OCI-LY7 (cell line): ENCODE measurements around the gene CTPS2. TPM values are rescaled to one million over a fixed set of nuclear protein-coding genes. Genes with fewer than 3 reads are reported as not detected.

ENCODE experiments used
- BruUV-seq: library from RNA; stranded (reverse); fragments of 400-500 nt; replicated peaks from 2 replicates; lab custom pipeline; 2021; lab: Mats Ljungman, UMichigan
- CTCF ChIA-PET: fragments of 300-600 bp; sonication (Branson Sonifier 250); formaldehyde crosslinking; loops from one replicate; lab custom pipeline; 2022; ENCODE audit warnings: antibody characterized with exemption; ENCODE audit not compliant: unreplicated experiment; lab: Charles Lee
- POLR2A ChIA-PET: fragments of 300-600 bp; sonication (Branson Sonifier 250); formaldehyde crosslinking; loops from one replicate; lab custom pipeline; 2022; ENCODE audit warnings: antibody characterized with exemption; lab: Charles Lee
- DNase-seq: peaks from one replicate; pipeline ENCODE4 v3.0.0-alpha.2; 2015; ENCODE audit warnings: low spot score
- H2AFZ ChIP-seq: fragments of 200-600 bp; sonication (generic), shearing (Covaris generic); 2 replicates; pipeline ENCODE4 v1.6.1; 2014; ENCODE audit warnings: mild to moderate bottlenecking, antibody characterized with exemption, low read length, moderate library complexity
- H3K27ac ChIP-seq: fragments of 200-600 bp; sonication (generic); 2 replicates; pipeline ENCODE4 v1.5.1; 2014; ENCODE audit warnings: mixed run types, low read depth, mild to moderate bottlenecking, moderate library complexity, low read length, inconsistent platforms; ENCODE audit not compliant: poor library complexity, severe bottlenecking
- H3K36me3 ChIP-seq: fragments of 200-600 bp; sonication (generic); 2 replicates; pipeline ENCODE4 v1.6.1; 2014; ENCODE audit warnings: mild to moderate bottlenecking, antibody characterized with exemption, low read length, moderate library complexity, mixed read lengths; ENCODE audit not compliant: insufficient read depth
- H3K4me1 ChIP-seq: fragments of 200-600 bp; sonication (generic); 2 replicates; pipeline ENCODE4 v1.5.1; 2014; ENCODE audit warnings: mild to moderate bottlenecking, low read length; ENCODE audit not compliant: insufficient read depth, poor library complexity, severe bottlenecking
- H3K4me2 ChIP-seq: fragments of 200-600 bp; sonication (generic); 2 replicates; pipeline ENCODE4 v1.6.1; 2014; ENCODE audit warnings: mild to moderate bottlenecking, low read length
- H3K4me3 ChIP-seq: fragments of 200-600 bp; sonication (generic); 2 replicates; pipeline ENCODE4 v1.5.1; 2014; ENCODE audit warnings: mild to moderate bottlenecking, low read depth, low read length; ENCODE audit not compliant: poor library complexity, severe bottlenecking
- H3K79me2 ChIP-seq: fragments of 200-600 bp; sonication (generic); 2 replicates; pipeline ENCODE4 v1.6.1; 2016; ENCODE audit warnings: low read depth, mild to moderate bottlenecking, low read length, moderate library complexity, mixed read lengths; ENCODE audit not compliant: insufficient read depth
- H3K9me2 ChIP-seq: fragments of 200-600 bp; sonication (generic); 2 replicates; pipeline ENCODE4 v1.6.1; 2016; ENCODE audit warnings: mild to moderate bottlenecking, low read length, mixed read lengths; ENCODE audit not compliant: insufficient read depth
- H3K9me3 ChIP-seq: fragments of 200-600 bp; sonication (generic); 2 replicates; pipeline ENCODE4 v1.6.1; 2014; ENCODE audit warnings: mild to moderate bottlenecking, mixed run types, low read length, mixed read lengths
- H4K20me1 ChIP-seq: fragments of 200-600 bp; sonication (generic); 2 replicates; pipeline ENCODE4 v1.6.1; 2014; ENCODE audit warnings: mild to moderate bottlenecking, antibody characterized with exemption, low read length, moderate library complexity, mixed read lengths; ENCODE audit not compliant: insufficient read depth
- CTCF ChIP-seq: fragments of 200-600 bp; sonication (generic); conservative IDR thresholded peaks from 2 replicates; pipeline ENCODE4 v1.5.1; 2014; ENCODE audit warnings: mild to moderate bottlenecking, antibody characterized with exemption, low read length, moderate library complexity, mixed read lengths
- EZH2phosphoT487 ChIP-seq: fragments of 200-600 bp; sonication (generic); IDR thresholded peaks from 2 replicates; pipeline ENCODE4 v1.6.1; 2018; ENCODE audit warnings: low read depth, borderline replicate concordance, mild to moderate bottlenecking, mixed run types, antibody characterized with exemption, low read length, moderate library complexity, mixed read lengths
- intact Hi-C: fragments of 100-400 bp; cut with micrococcal nuclease; formaldehyde crosslinking; loops from one replicate; pipeline ENCODE4 v1.10.0; 2022; ENCODE audit not compliant: unreplicated experiment
- total RNA-seq, 2 experiments: library from RNA; depleted of rRNA in 1 of 2; stranded (reverse); fragments of >200 nt in 1 of 2; shearing (Covaris generic) in 1 of 2; gene quantifications; 2 replicates each; pipeline ENCODE4 v1.2.3, GENCODE V29; 2014 to 2022

CTPS2 gene
- total RNA-seq, 2 experiments from 2014 or later: 15.9 to 21.3 TPM

GRCh38 chrX:16638533-16638932 lies 73.9 kb downstream of the CTPS2 start:
- Histone ChIP-seq H3K9me2 (no peaks in the 10 kb centered on the region), H4K20me1 (no peaks in the 10 kb centered on the region), H3K79me2 (no peaks in the 10 kb centered on the region), H3K4me2 (no peak overlapping the region), H3K9me3 (no peaks in the 10 kb centered on the region), H3K4me3 (no peak overlapping the region), H2AFZ (no peak overlapping the region), H3K27ac (no peak overlapping the region), H3K36me3 (0 out of 2 replicates have a peak, but pooled peaks cover 3% of the 10 kb centered on the region), H3K4me1 (no peaks in the 10 kb centered on the region)
- DNase-seq: no peak
- TF ChIP-seq CTCF: no peak
- no peak for TF ChIP-seq EZH2phosphoT487
- intact Hi-C loops: no loop called here
- ChIA-PET CTCF (no interaction called here), POLR2A (interaction anchor here (0.7 kb wide), 1 partner anchor 131 kb away, joined by 4 read pairs; no protein-coding TSS in a partner anchor)
- BruUV-seq: no TSS peak

- H3K36me3 ChIP-seq: 0 out of 2 replicates have a peak, but pooled peaks cover 3% of the 10 kb centered on the region
- H3K4me3 ChIP-seq: no peak overlapping the region
- H3K9me3 ChIP-seq: no peaks in the 10 kb centered on the region
- CTCF ChIA-PET: no interaction called here
- TF ChIP-seq CTCF (no peak), EZH2phosphoT487 (no peak)
- H3K27ac ChIP-seq: no peak overlapping the region
- POLR2A ChIA-PET: no interaction called here
- no peaks in the 10 kb centered on the region for H4K20me1 ChIP-seq
- H3K79me2 ChIP-seq: no peaks in the 10 kb centered on the region
- H2AFZ ChIP-seq: no peak overlapping the region
- BruUV-seq: no TSS peak
- intact Hi-C loops: no loop called here
- H3K4me1 ChIP-seq: no peaks in the 10 kb centered on the region
- no peak overlapping the region for H3K4me2 ChIP-seq
- DNase-seq: no peak
- H3K9me2 ChIP-seq: no peaks in the 10 kb centered on the region
These were observed 76.9 kb downstream of the CTPS2 start for GRCh38 chrX:16635596-16635995.

- POLR2A ChIA-PET: interaction anchor here (0.7 kb wide), 3 partner anchors 117 to 918 kb away, joined by 3 to 4 read pairs (median 3); no protein-coding TSS in a partner anchor
- Histone ChIP-seq H3K27ac (no peak overlapping the region), H3K36me3 (0 out of 2 replicates have a peak, but pooled peaks cover 3% of the 10 kb centered on the region), H4K20me1 (no peaks in the 10 kb centered on the region), H3K4me3 (no peak overlapping the region), H3K4me2 (no peak overlapping the region), H3K9me2 (no peaks in the 10 kb centered on the region), H3K4me1 (no peaks in the 10 kb centered on the region), H2AFZ (no peak overlapping the region), H3K9me3 (no peaks in the 10 kb centered on the region), H3K79me2 (no peaks in the 10 kb centered on the region)
- BruUV-seq: no TSS peak
- TF ChIP-seq CTCF: no peak
- no peak for TF ChIP-seq EZH2phosphoT487
- CTCF ChIA-PET: no interaction called here
- intact Hi-C loops: no loop called here
- no peak for DNase-seq
These were observed 77.4 kb downstream of the CTPS2 start for GRCh38 chrX:16635040-16635439.
